ENCODE results near the gene ALG10B. TPM values are rescaled to one million over a fixed set of nuclear protein-coding genes. Genes with fewer than 3 reads are reported as not detected.
A peak's percentile ranks its signal among the peaks of the same experiment; 100 is the strongest.
"Not testable (repeated sequence)": the region's sequence is repeated elsewhere in the genome, so short reads cannot be mapped to it uniquely, and the experiment has no call there.

Gene ALG10B
- total RNA-seq (10 to 100 TPM; 16.1 TPM), polyA plus RNA-seq (1 to 10 TPM in 2 of 3 donors, under 1 TPM in 1; 0.11 to 2.3 (median 1.1) TPM), total RNA-seq (11.9 to 30.0 (median 14.6) reads per million in 6 experiments)

- Mint-ChIP-seq H3K4me1 (peaks cover 9 to 35% (median 23%) of the 10 kb centered on the region in 4 donors), H3K27ac (peak within 1 kb of the TSS; percentile 90 to 99 (median 98)), H3K9me3 (no peaks in the 10 kb centered on the region), H3K27me3 (peaks cover 0 to 2% (median 0%) of the 10 kb centered on the region in 5 donors), H3K4me3 (peak within 1 kb of the TSS; percentile 93 to 97 (median 96)), H3K36me3 (peaks cover 0 to 13% (median 0%) of the 10 kb centered on the region in 3 donors)
- POLR2A ChIA-PET: interaction anchor here (1.2 kb wide), 1 partner anchor 179 kb away, joined by 5 read pairs; no protein-coding TSS in a partner anchor
- DNase-seq (peak; percentile 79 to 97 (median 94)), ATAC-seq (peak; percentile 98)
These were observed at the start of gene ALG10B for GRCh38 chr12:38316391-38317129. TSS of gene ALG10B (plus strand) at chr12:38316774. CDS start at chr12:38316894, 120 bp downstream.

- DNase-seq (no peak), ATAC-seq (no peak)
- Mint-ChIP-seq H3K4me1 (no peaks in the 10 kb centered on the region), H3K27me3 (peaks cover 0 to 20% (median 0%) of the 10 kb centered on the region in 5 donors), H3K9me3 (peaks cover 0 to 17% (median 0%) of the 10 kb centered on the region in 9 donors), H3K4me3 (no peak overlapping the region), H3K36me3 (no peaks in the 10 kb centered on the region), H3K27ac (no peak overlapping the region)
- POLR2A ChIA-PET: no interaction called here
These were observed 48.0 kb upstream of the ALG10B start for GRCh38 chr12:38268612-38269011.

GRCh38 chr12:38269897-38270296 is 46.7 kb upstream of the ALG10B start:
- H3K27ac Mint-ChIP-seq: no peak overlapping the region

GRCh38 chr12:38279756-38280155 is 36.8 kb upstream of the ALG10B start:
- Mint-ChIP-seq H3K9me3 (peaks cover 0 to 12% (median 0%) of the 10 kb centered on the region in 9 donors), H3K4me3 (no peak overlapping the region), H3K36me3 (no peaks in the 10 kb centered on the region), H3K27me3 (peaks cover 0 to 4% (median 0%) of the 10 kb centered on the region in 5 donors), H3K27ac (no peak overlapping the region), H3K4me1 (no peaks in the 10 kb centered on the region)
- DNase-seq: no peak
- ATAC-seq: no peak
- POLR2A ChIA-PET: no interaction called here

More at GRCh38 chr12:38269897-38270296, 46.7 kb upstream of the ALG10B start:
- POLR2A ChIA-PET: no interaction called here
- no peak for DNase-seq
- H3K4me1 Mint-ChIP-seq: no peaks in the 10 kb centered on the region
- peaks cover 0 to 15% (median under 1%) of the 10 kb centered on the region in 9 donors for H3K9me3 Mint-ChIP-seq
- no peak for ATAC-seq
- no peaks in the 10 kb centered on the region for H3K36me3 Mint-ChIP-seq
- H3K27me3 Mint-ChIP-seq: peaks cover 0 to 20% (median 0%) of the 10 kb centered on the region in 5 donors
- H3K4me3 Mint-ChIP-seq: no peak overlapping the region

GRCh38 chr12:38282886-38283285 is 33.7 kb upstream of the ALG10B start:
- peaks cover 0 to 6% (median 0%) of the 10 kb centered on the region in 9 donors for H3K9me3 Mint-ChIP-seq
- H3K27me3 Mint-ChIP-seq: peaks cover 0 to 4% (median 0%) of the 10 kb centered on the region in 5 donors
- no peaks in the 10 kb centered on the region for H3K4me1 Mint-ChIP-seq
- no peak for DNase-seq
- H3K36me3 Mint-ChIP-seq: no peaks in the 10 kb centered on the region
- no peak overlapping the region for H3K4me3 Mint-ChIP-seq
- ATAC-seq: no peak
- H3K27ac Mint-ChIP-seq: no peak overlapping the region
- POLR2A ChIA-PET: no interaction called here

GRCh38 chr12:38289396-38289795 is 27.2 kb upstream of the ALG10B start:
- POLR2A ChIA-PET: no interaction called here
- ATAC-seq (no peak), DNase-seq (no peak)
- Mint-ChIP-seq H3K9me3 (peaks cover 0 to 3% (median 0%) of the 10 kb centered on the region in 9 donors), H3K27me3 (peaks cover 6 to 11% (median 9%) of the 10 kb centered on the region in 5 donors), H3K27ac (no peak overlapping the region), H3K36me3 (peaks cover 0 to 4% (median 0%) of the 10 kb centered on the region in 3 donors), H3K4me1 (no peaks in the 10 kb centered on the region), H3K4me3 (no peak overlapping the region)

- ATAC-seq: no peak
- H3K36me3 Mint-ChIP-seq: peaks cover 0 to 4% (median 0%) of the 10 kb centered on the region in 3 donors
These were observed 25.4 kb upstream of the ALG10B start for GRCh38 chr12:38291160-38291559.

GRCh38 chr12:38302972-38303371 is 13.6 kb upstream of the ALG10B start:
- H3K27ac Mint-ChIP-seq, H3K4me1 Mint-ChIP-seq, H3K4me3 Mint-ChIP-seq, ATAC-seq, DNase-seq, POLR2A ChIA-PET: not testable (repeated sequence)
- H3K36me3 Mint-ChIP-seq: peaks cover 0 to 11% (median 0%) of the 10 kb centered on the region in 3 donors
- H3K27me3 Mint-ChIP-seq: peaks cover 3 to 16% (median 5%) of the 10 kb centered on the region in 5 donors
- peaks cover 2 to 23% (median 16%) of the 10 kb centered on the region in 9 donors for H3K9me3 Mint-ChIP-seq

More at GRCh38 chr12:38291160-38291559, 25.4 kb upstream of the ALG10B start:
- no peak overlapping the region for H3K4me3 Mint-ChIP-seq
- POLR2A ChIA-PET: no interaction called here
- H3K27ac Mint-ChIP-seq: no peak overlapping the region
- H3K27me3 Mint-ChIP-seq: peaks cover 8 to 24% (median 18%) of the 10 kb centered on the region in 5 donors
- no peak for DNase-seq
- H3K4me1 Mint-ChIP-seq: no peaks in the 10 kb centered on the region
- H3K9me3 Mint-ChIP-seq: peaks cover 0 to 6% (median 0%) of the 10 kb centered on the region in 9 donors

GRCh38 chr12:38321966-38322365 is 5.4 kb downstream of the ALG10B start:
- Mint-ChIP-seq H3K36me3 (peaks cover 0 to 40% (median 0%) of the 10 kb centered on the region in 3 donors), H3K4me1 (peaks cover 4 to 22% (median 15%) of the 10 kb centered on the region in 4 donors)
- H3K27ac Mint-ChIP-seq, H3K4me3 Mint-ChIP-seq, H3K9me3 Mint-ChIP-seq, POLR2A ChIA-PET, DNase-seq, H3K27me3 Mint-ChIP-seq, ATAC-seq: not testable (repeated sequence)

GRCh38 chr12:38324912-38325311 is 8.3 kb downstream of the ALG10B start:
- peaks cover 0 to 36% (median 0%) of the 10 kb centered on the region in 3 donors for H3K36me3 Mint-ChIP-seq
- POLR2A ChIA-PET: no interaction called here
- no peaks in the 10 kb centered on the region for H3K9me3 Mint-ChIP-seq
- no peak for DNase-seq
- no peak for ATAC-seq
- H3K27ac Mint-ChIP-seq: peak overlapping the region in 1 of 10 donors; percentile 63
- no peak overlapping the region for H3K4me3 Mint-ChIP-seq
- no peaks in the 10 kb centered on the region for H3K27me3 Mint-ChIP-seq
- H3K4me1 Mint-ChIP-seq: peaks cover 0 to 1% (median 0%) of the 10 kb centered on the region in 4 donors

GRCh38 chr12:38327356-38327755 is 10.8 kb downstream of the ALG10B start:
- H3K27me3 Mint-ChIP-seq: no peaks in the 10 kb centered on the region
- POLR2A ChIA-PET: no interaction called here
- H3K27ac Mint-ChIP-seq: no peak overlapping the region
- no peaks in the 10 kb centered on the region for H3K4me1 Mint-ChIP-seq
- ATAC-seq: no peak
- H3K4me3 Mint-ChIP-seq: no peak overlapping the region
- DNase-seq: no peak
- H3K36me3 Mint-ChIP-seq: peaks cover 3 to 23% (median 10%) of the 10 kb centered on the region in 3 donors
- H3K9me3 Mint-ChIP-seq: peaks cover 0 to 5% (median 0%) of the 10 kb centered on the region in 9 donors

GRCh38 chr12:38328306-38328895 is 11.8 kb downstream of the ALG10B start:
- H3K36me3 Mint-ChIP-seq: peaks cover 3 to 14% (median 10%) of the 10 kb centered on the region in 3 donors

GRCh38 chr12:38330414-38330813 is 13.8 kb downstream of the ALG10B start:
- H3K27me3 Mint-ChIP-seq, POLR2A ChIA-PET: not testable (repeated sequence)
- peaks cover 0 to 10% (median 3%) of the 10 kb centered on the region in 3 donors for H3K36me3 Mint-ChIP-seq

More at GRCh38 chr12:38328306-38328895, 11.8 kb downstream of the ALG10B start:
- POLR2A ChIA-PET: no interaction called here
- Mint-ChIP-seq H3K27ac (no peak overlapping the region), H3K4me3 (no peak overlapping the region), H3K27me3 (no peaks in the 10 kb centered on the region), H3K9me3 (peaks cover 0 to 5% (median 0%) of the 10 kb centered on the region in 9 donors), H3K4me1 (no peaks in the 10 kb centered on the region)
- DNase-seq (peak in 3 of 10 donors; percentile 42 to 50 (median 46)), ATAC-seq (no peak)

More at GRCh38 chr12:38330414-38330813, 13.8 kb downstream of the ALG10B start:
- not testable (repeated sequence) for H3K4me1 Mint-ChIP-seq, H3K4me3 Mint-ChIP-seq, H3K9me3 Mint-ChIP-seq, DNase-seq, ATAC-seq, H3K27ac Mint-ChIP-seq
